ENCODE results near the gene TWSG1. TPM values are rescaled to one million over a fixed set of nuclear protein-coding genes. Genes with fewer than 3 reads are reported as not detected.

TWSG1 gene
- total RNA-seq, 1 experiment from 2014 or later: 19.3 TPM

- no peak for DNase-seq (ENCODE audit: low spot score)
- Mint-ChIP-seq H3K36me3 (peaks cover 31% of the 10 kb centered on the region), H3K27ac (no peak overlapping the region), H3K4me1 (no peaks in the 10 kb centered on the region), H3K4me3 (no peak overlapping the region), H3K27me3 (ENCODE audit: low read depth) (no peaks in the 10 kb centered on the region), H3K9me3 (peaks cover 20% of the 10 kb centered on the region)
- TF ChIP-seq CREM (CRISPR knock-in tag; IDR thresholded peaks at IDR 0.05) (no peak), E2F1 (CRISPR knock-in tag; IDR thresholded peaks at IDR 0.05) (no peak), NR3C1 (CRISPR knock-in tag; conservative IDR thresholded peaks at IDR 0.05; ENCODE audit: low read depth) (no peak), CTCF (IDR thresholded peaks at IDR 0.05) (no peak), CREB1 (CRISPR knock-in tag; IDR thresholded peaks at IDR 0.05) (no peak), MAX (CRISPR knock-in tag; IDR thresholded peaks at IDR 0.05) (no peak), ZMAT4 (CRISPR knock-in tag; IDR thresholded peaks at IDR 0.05) (no peak)
- POLR2A ChIA-PET: no interaction called here
- ATAC-seq: peak; percentile 52; the same call in 1 of the 2 replicates
- CTCF ChIA-PET: interaction anchor here (0.6 to 2.5 kb wide), 7 partner anchors 8 to 696 kb away, joined by 3 to 19 read pairs (median 4); partner anchors contain the start of gene TWSG1
These were observed 58.2 kb downstream of the TWSG1 start for GRCh38 chr18:9392726-9393125.

GRCh38 chr18:9394046-9394445, 59.5 kb downstream of the TWSG1 start:
- POLR2A ChIA-PET: no interaction called here
- CTCF ChIA-PET: interaction anchor here (0.6 to 2.5 kb wide), 3 partner anchors 9 to 316 kb away, joined by 4 to 19 read pairs (median 7); partner anchors contain the start of gene TWSG1
- no peaks in the 10 kb centered on the region for H3K4me1 Mint-ChIP-seq
- no peak for ATAC-seq
- H3K4me3 Mint-ChIP-seq: no peak overlapping the region
- peaks cover 20% of the 10 kb centered on the region for H3K9me3 Mint-ChIP-seq
- no peaks in the 10 kb centered on the region for H3K27me3 Mint-ChIP-seq (ENCODE audit: low read depth)
- no peak for DNase-seq (ENCODE audit: low spot score)
- H3K27ac Mint-ChIP-seq: no peak overlapping the region
- H3K36me3 Mint-ChIP-seq: peaks cover 31% of the 10 kb centered on the region
- no peak for TF ChIP-seq SP1 (CRISPR knock-in tag; conservative IDR thresholded peaks at IDR 0.05)
- TF ChIP-seq ATF6 (CRISPR knock-in tag; IDR thresholded peaks at IDR 0.05): no peak
- TF ChIP-seq NFYB (CRISPR knock-in tag; conservative IDR thresholded peaks at IDR 0.05; ENCODE audit: low read depth): no peak
- TF ChIP-seq PRDM15 (CRISPR knock-in tag; IDR thresholded peaks at IDR 0.05): no peak
- no peak for TF ChIP-seq ZNF138 (CRISPR knock-in tag; conservative IDR thresholded peaks at IDR 0.05)
- TF ChIP-seq JAZF1 (CRISPR knock-in tag; IDR thresholded peaks at IDR 0.05): no peak
- TF ChIP-seq ZNF219 (CRISPR knock-in tag; IDR thresholded peaks at IDR 0.05; ENCODE audit: borderline replicate concordance): no peak
- no peak for TF ChIP-seq ATF1 (CRISPR knock-in tag; IDR thresholded peaks at IDR 0.05)
- TF ChIP-seq E2F4 (CRISPR knock-in tag; IDR thresholded peaks at IDR 0.05; ENCODE audit: borderline replicate concordance, low read depth): no peak
- no peak for TF ChIP-seq STAT6 (CRISPR knock-in tag; conservative IDR thresholded peaks at IDR 0.05; ENCODE audit: low read depth)
- no peak for TF ChIP-seq RELA (CRISPR knock-in tag; IDR thresholded peaks at IDR 0.05; ENCODE audit: borderline replicate concordance)
